ENCODE measurements around the gene BUB3. TPM values are rescaled to one million over a fixed set of nuclear protein-coding genes. Genes with fewer than 3 reads are reported as not detected.

BUB3 gene
- total and polyA plus RNA-seq, 2 of the 8 experiments (the other 6 are each of a cell fraction or from before 2014, with no cell fraction given) = 183 to 207 TPM

DNA sequence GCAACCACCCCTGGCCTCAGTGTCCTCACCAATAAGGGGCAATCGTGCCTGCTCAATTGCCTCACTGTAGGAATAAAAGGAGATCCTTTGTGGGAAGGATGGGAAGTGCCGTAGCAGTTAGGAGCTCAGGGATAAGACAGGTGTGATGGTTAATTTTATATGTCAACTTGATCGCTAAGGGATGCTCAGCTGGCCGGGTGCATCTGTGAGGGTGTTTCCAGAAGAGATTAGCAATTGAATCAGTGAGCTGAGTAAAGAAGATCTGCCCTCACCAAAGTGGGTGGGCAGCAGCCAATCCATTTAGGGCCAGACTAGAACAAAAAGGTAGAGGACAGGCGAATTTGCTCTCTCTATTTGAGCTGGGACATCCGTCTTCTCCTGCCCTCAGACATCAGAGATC, 46.3 kb downstream of the BUB3 start:
- Histone ChIP-seq H2BK15ac (ENCODE audit: low read length) (no peak overlapping the region), H3K9me3 (ENCODE audit: insufficient read depth in 2 of 2, low read depth in 1 of 2, low read length in 1 of 2) (no peaks in the 10 kb centered on the region), H4K8ac (ENCODE audit: extremely low read depth, insufficient read depth, low read length) (no peak overlapping the region), H2BK5ac (ENCODE audit: low read depth, low read length) (no peak overlapping the region), H3K79me2 (ENCODE audit: control insufficient read depth in 1 of 2, insufficient read depth in 2 of 2, low read length in 2 of 2) (no peaks in the 10 kb centered on the region), H3K79me1 (ENCODE audit: low read depth, low read length) (peaks cover 4% of the 10 kb centered on the region; the same call in 1 of the 2 replicates), H3K56ac (replicated peaks; ENCODE audit: insufficient read length, low read depth, low read length) (no peak overlapping the region), H3K18ac (ENCODE audit: extremely low read depth, low read length) (no peak overlapping the region), H2BK12ac (ENCODE audit: low read depth, low read length) (no peak overlapping the region), H3K14ac (ENCODE audit: insufficient read length) (no peak overlapping the region), H3K9ac (replicated peaks in 1 of 4; ENCODE audit: extremely low read depth in 1 of 4, low read depth in 3 of 4, low read length in 3 of 4) (no peak overlapping the region), H3K27ac (ENCODE audit: low read depth, low read length) (no peak overlapping the region), H4K20me1 (replicated peaks in 1 of 2; ENCODE audit: control insufficient read depth in 1 of 2, insufficient read depth in 2 of 2, low read length in 2 of 2) (no peaks in the 10 kb centered on the region), H3K27me3 (replicated peaks in 1 of 4; ENCODE audit: control insufficient read depth in 3 of 4, extremely low read depth in 1 of 4, insufficient read depth in 3 of 4, low read length in 3 of 4) (no peaks in the 10 kb centered on the region), H3K4ac (replicated peaks; ENCODE audit: insufficient read length, low read depth, low read length) (no peak overlapping the region), H3K4me3 (ENCODE audit: extremely low read depth in 1 of 4, insufficient read depth in 2 of 4, low read depth in 3 of 4, low read length in 4 of 4) (no peak overlapping the region), H2AK5ac (ENCODE audit: low read depth, low read length) (no peak overlapping the region), H3K23ac (ENCODE audit: insufficient read length) (no peak overlapping the region), H3K4me2 (ENCODE audit: insufficient read depth in 1 of 2, low read depth in 2 of 2, low read length in 2 of 2) (no peak overlapping the region), H2AFZ (ENCODE audit: low read length) (no peak overlapping the region), H4K91ac (replicated peaks; ENCODE audit: insufficient read length, low read length) (no peak overlapping the region), H3K4me1 (replicated peaks in 1 of 4; ENCODE audit: control insufficient read depth in 3 of 4, insufficient read depth in 4 of 4, low read length in 3 of 4) (peaks cover 0 to 3% (median 0%) of the 10 kb centered on the region in 4 experiments; a peak in 2 of 7 replicates), H3K36me3 (ENCODE audit: control insufficient read depth in 2 of 4, insufficient read depth in 4 of 4, low read length in 3 of 4) (no peaks in the 10 kb centered on the region; a peak in 1 of 8 replicates), H2BK120ac (replicated peaks; ENCODE audit: low read depth, low read length) (no peak overlapping the region), H3K23me2 (ENCODE audit: low read depth, low read length) (no peaks in the 10 kb centered on the region; the same call in 1 of the 2 replicates), H2BK20ac (ENCODE audit: low read length) (no peak overlapping the region), H4K5ac (ENCODE audit: insufficient read length, low read depth, low read length) (no peak overlapping the region)
- no peak for DNase-seq (ENCODE audit: low read depth in 1 of 2, low spot score in 2 of 2)
- POLR2A ChIA-PET (ENCODE audit: partially characterized antibody) = no interaction called here
- WGBS, 2 experiments (ENCODE audit: extremely low coverage in 1 of 2, insufficient coverage in 1 of 2, insufficient read length in 1 of 2, insufficient replicate concordance in 2 of 2, low coverage in 1 of 2, low lambda C conversion rate in 2 of 2, missing lambda C conversion rate in 1 of 2) = 74% methylated on average over 6 of the region's 6 CpGs; no CpG with 5 or more reads in 1 of the 2 experiments
- FAIRE-seq = no peak
- CTCF ChIA-PET (ENCODE audit: partially characterized antibody) = interaction anchor here (1.1 kb wide), 1 partner anchor 35 kb away, joined by 3 read pairs; no protein-coding TSS in a partner anchor
- TF ChIP-seq YY1 (IDR thresholded peaks at IDR 0.05; ENCODE audit: low read depth, low read length) (no peak), POLR2A (IDR thresholded peaks at IDR 0.05; ENCODE audit: control extremely low read depth in 1 of 2, low read depth in 2 of 2, low read length in 2 of 2) (no peak), SRF (IDR thresholded peaks at IDR 0.05; ENCODE audit: low read depth, low read length) (no peak), JUN (IDR thresholded peaks at IDR 0.05; ENCODE audit: low read depth, low read length) (no peak), EGR1 (IDR thresholded peaks at IDR 0.05; ENCODE audit: borderline replicate concordance, low read depth, low read length) (no peak), CREB1 (IDR thresholded peaks at IDR 0.05) (no peak), EP300 (IDR thresholded peaks at IDR 0.05; ENCODE audit: borderline replicate concordance in 1 of 2, low read depth in 2 of 2, low read length in 2 of 2) (no peak), NANOG (IDR thresholded peaks at IDR 0.05; ENCODE audit: insufficient read depth, low read depth, low read length, poor library complexity, severe bottlenecking) (no peak), CTBP2 (IDR thresholded peaks at IDR 0.05; ENCODE audit: borderline replicate concordance, insufficient read depth, insufficient read length, low read length) (no peak), KDM4A (IDR thresholded peaks at IDR 0.05; ENCODE audit: low read depth, low read length, severe bottlenecking) (no peak), GABPA (IDR thresholded peaks at IDR 0.05; ENCODE audit: borderline replicate concordance, insufficient read depth, low read length) (no peak), ASH2L (IDR thresholded peaks at IDR 0.05; ENCODE audit: low read length) (no peak)
- TF ChIP-seq, protein P1, sequence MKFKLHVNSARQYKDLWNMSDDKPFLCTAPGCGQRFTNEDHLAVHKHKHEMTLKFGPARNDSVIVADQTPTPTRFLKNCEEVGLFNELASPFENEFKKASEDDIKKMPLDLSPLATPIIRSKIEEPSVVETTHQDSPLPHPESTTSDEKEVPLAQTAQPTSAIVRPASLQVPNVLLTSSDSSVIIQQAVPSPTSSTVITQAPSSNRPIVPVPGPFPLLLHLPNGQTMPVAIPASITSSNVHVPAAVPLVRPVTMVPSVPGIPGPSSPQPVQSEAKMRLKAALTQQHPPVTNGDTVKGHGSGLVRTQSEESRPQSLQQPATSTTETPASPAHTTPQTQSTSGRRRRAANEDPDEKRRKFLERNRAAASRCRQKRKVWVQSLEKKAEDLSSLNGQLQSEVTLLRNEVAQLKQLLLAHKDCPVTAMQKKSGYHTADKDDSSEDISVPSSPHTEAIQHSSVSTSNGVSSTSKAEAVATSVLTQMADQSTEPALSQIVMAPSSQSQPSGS (IDR thresholded peaks at IDR 0.05; ENCODE audit: low read length) = no peak

Data from H1 (cell line).